CD4-positive, alpha-beta T cell treated with Interleukin-15 for 1 hour (primary cell): ENCODE data around the gene MEAK7.

Experiments used
- DNase-seq: peaks from one replicate; pipeline ENCODE4 v3.0.0-alpha.2; 2020

The MEAK7 gene

GRCh38 chr16:84504420-84505248 is at the start of gene MEAK7:
Gene MEAK7 (minus strand): TSS chr16:84504659. CDS start chr16:84498086, 6,573 bp downstream.
- peak; percentile 96 for DNase-seq

GRCh38 chr16:84553873-84554399 is 49.5 kb upstream of the MEAK7 start:
- peak; percentile 39 for DNase-seq

GRCh38 chr16:84552135-84552534 is 47.7 kb upstream of the MEAK7 start:
- DNase-seq: no peak

- no peak for DNase-seq
These were observed 45.6 kb upstream of the MEAK7 start for GRCh38 chr16:84550096-84550495.

- DNase-seq: peak; percentile 37
These were observed 44.7 kb upstream of the MEAK7 start for GRCh38 chr16:84548971-84549844.

GRCh38 chr16:84548508-84548907 is 44.0 kb upstream of the MEAK7 start:
- no peak for DNase-seq

- no peak for DNase-seq
These were observed 43.1 kb upstream of the MEAK7 start for GRCh38 chr16:84547546-84548061.

- no peak for DNase-seq
These were observed 42.4 kb upstream of the MEAK7 start for GRCh38 chr16:84546669-84547545.

- no peak for DNase-seq
These were observed 40.8 kb upstream of the MEAK7 start for GRCh38 chr16:84545114-84545737.

GRCh38 chr16:84544031-84544773 is 39.7 kb upstream of the MEAK7 start:
- DNase-seq: no peak

- no peak for DNase-seq
These were observed 38.8 kb upstream of the MEAK7 start for GRCh38 chr16:84543253-84543652.

GRCh38 chr16:84541999-84542817 is 37.7 kb upstream of the MEAK7 start:
- no peak for DNase-seq

- no peak for DNase-seq
These were observed 35.7 kb upstream of the MEAK7 start for GRCh38 chr16:84540194-84540593.

- DNase-seq: no peak
These were observed 33.9 kb upstream of the MEAK7 start for GRCh38 chr16:84538222-84538840.

GRCh38 chr16:84537491-84538151 is 33.2 kb upstream of the MEAK7 start:
- no peak for DNase-seq

- DNase-seq: no peak
These were observed 31.4 kb upstream of the MEAK7 start for GRCh38 chr16:84535851-84536250.

- no peak for DNase-seq
These were observed 30.9 kb upstream of the MEAK7 start for GRCh38 chr16:84535408-84535807.

GRCh38 chr16:84534815-84535214 is 30.4 kb upstream of the MEAK7 start:
- DNase-seq: no peak

GRCh38 chr16:84532855-84533486 is 28.5 kb upstream of the MEAK7 start:
- no peak for DNase-seq
